HEK293 (cell line): ENCODE results near the gene TBC1D22A.
A peak's percentile ranks its signal among the peaks of the same experiment; 100 is the strongest.

Experiments
- GFI1B ChIP-seq: fragments of 450-650 bp; formaldehyde crosslinking; IDR thresholded peaks from 2 replicates; pipeline ENCODE4 v1.5.1; 2016; ENCODE audit warnings: missing biosample characterization, missing genetic modification characterization
- HOXD13 ChIP-seq: sonication (generic); formaldehyde crosslinking; IDR thresholded peaks from 2 replicates; pipeline ENCODE4 v1.8.0; 2022; ENCODE audit warnings: missing genetic modification reagents, borderline replicate concordance
- OVOL3 ChIP-seq: fragments of 450-650 bp; formaldehyde crosslinking; IDR thresholded peaks from 2 replicates; pipeline ENCODE4 v1.5.1; 2016; ENCODE audit warnings: missing biosample characterization, missing genetic modification characterization
- REPIN1 ChIP-seq: fragments of 450-650 bp; formaldehyde crosslinking; IDR thresholded peaks from 2 replicates; pipeline ENCODE4 v1.5.1; 2017; ENCODE audit warnings: missing biosample characterization, missing genetic modification characterization, low read depth
- SCRT2 ChIP-seq: fragments of 450-650 bp; formaldehyde crosslinking; IDR thresholded peaks from 2 replicates; pipeline ENCODE4 v1.5.1; 2016; ENCODE audit warnings: missing biosample characterization, missing genetic modification characterization
- TRIM28 ChIP-seq: IDR thresholded peaks from 2 replicates; pipeline ENCODE4 v1.6.1; 2011; ENCODE audit warnings: low read length, control low read depth, borderline replicate concordance
- ZBTB17 ChIP-seq: fragments of 450-650 bp; formaldehyde crosslinking; IDR thresholded peaks from 2 replicates; pipeline ENCODE4 v1.5.1; 2016; ENCODE audit warnings: missing biosample characterization, missing genetic modification characterization
- ZBTB20 ChIP-seq: fragments of 450-650 bp; formaldehyde crosslinking; IDR thresholded peaks from 2 replicates; pipeline ENCODE4 v1.5.1; 2016; ENCODE audit warnings: missing biosample characterization, missing genetic modification characterization
- ZBTB48 ChIP-seq: fragments of 450-650 bp; formaldehyde crosslinking; IDR thresholded peaks from 2 replicates; pipeline ENCODE4 v1.5.1; 2016; ENCODE audit warnings: missing biosample characterization, missing genetic modification characterization
- ZBTB8A ChIP-seq: fragments of 450-650 bp; formaldehyde crosslinking; IDR thresholded peaks from 2 replicates; pipeline ENCODE4 v1.5.1; 2016; ENCODE audit warnings: missing biosample characterization, missing genetic modification characterization
- ZNF133 ChIP-seq: fragments of 450-650 bp; formaldehyde crosslinking; IDR thresholded peaks from 2 replicates; pipeline ENCODE4 v1.5.1; 2016; ENCODE audit warnings: missing biosample characterization, missing genetic modification characterization
- ZNF175 ChIP-seq: fragments of 450-650 bp; formaldehyde crosslinking; IDR thresholded peaks from 2 replicates; pipeline ENCODE4 v1.5.1; 2016; ENCODE audit warnings: missing biosample characterization, missing genetic modification characterization
- ZNF24 ChIP-seq: fragments of 450-650 bp; formaldehyde crosslinking; IDR thresholded peaks from 2 replicates; pipeline ENCODE4 v1.5.1; 2016; ENCODE audit warnings: missing biosample characterization, missing genetic modification characterization
- ZNF248 ChIP-seq: fragments of 450-650 bp; formaldehyde crosslinking; IDR thresholded peaks from 2 replicates; pipeline ENCODE4 v1.5.1; 2017; ENCODE audit warnings: missing biosample characterization, missing genetic modification characterization
- ZNF266 ChIP-seq: fragments of 450-650 bp; formaldehyde crosslinking; IDR thresholded peaks from 2 replicates; pipeline ENCODE4 v1.5.1; 2016; ENCODE audit warnings: missing biosample characterization, missing genetic modification characterization, low read depth
- ZNF292 ChIP-seq: fragments of 450-650 bp; formaldehyde crosslinking; IDR thresholded peaks from 2 replicates; pipeline ENCODE4 v1.5.1; 2016; ENCODE audit warnings: low read depth, missing biosample characterization, missing genetic modification characterization, borderline replicate concordance
- ZNF324 ChIP-seq: fragments of 450-650 bp; formaldehyde crosslinking; IDR thresholded peaks from 2 replicates; pipeline ENCODE4 v1.5.1; 2016; ENCODE audit warnings: missing biosample characterization, missing genetic modification characterization
- ZNF350 ChIP-seq: fragments of 450-650 bp; formaldehyde crosslinking; IDR thresholded peaks from 2 replicates; pipeline ENCODE4 v1.5.0; 2017; ENCODE audit warnings: missing biosample characterization, mild to moderate bottlenecking, missing genetic modification characterization
- ZNF501 ChIP-seq: fragments of 450-650 bp; formaldehyde crosslinking; IDR thresholded peaks from 2 replicates; pipeline ENCODE4 v1.5.1; 2016; ENCODE audit warnings: missing biosample characterization, missing genetic modification characterization
- ZNF521 ChIP-seq: fragments of 450-650 bp; formaldehyde crosslinking; IDR thresholded peaks from 2 replicates; pipeline ENCODE4 v1.5.1; 2017; ENCODE audit warnings: missing biosample characterization, mild to moderate bottlenecking, missing genetic modification characterization
- ZNF530 ChIP-seq: fragments of 450-650 bp; formaldehyde crosslinking; IDR thresholded peaks from 2 replicates; pipeline ENCODE4 v1.5.1; 2016; ENCODE audit warnings: low read depth, missing biosample characterization, missing genetic modification characterization
- ZNF558 ChIP-seq: fragments of 450-650 bp; formaldehyde crosslinking; IDR thresholded peaks from 2 replicates; pipeline ENCODE4 v1.5.1; 2016; ENCODE audit warnings: missing biosample characterization, missing genetic modification characterization
- ZNF621 ChIP-seq: fragments of 450-650 bp; formaldehyde crosslinking; IDR thresholded peaks from 2 replicates; pipeline ENCODE4 v1.5.1; 2017; ENCODE audit warnings: missing biosample characterization, missing genetic modification characterization
- ZNF629 ChIP-seq: fragments of 450-650 bp; formaldehyde crosslinking; IDR thresholded peaks from 2 replicates; pipeline ENCODE4 v1.5.1; 2017; ENCODE audit warnings: missing biosample characterization, missing genetic modification characterization
- ZNF654 ChIP-seq: fragments of 450-650 bp; formaldehyde crosslinking; IDR thresholded peaks from 2 replicates; pipeline ENCODE4 v1.5.1; 2016; ENCODE audit warnings: low read depth, missing biosample characterization, missing genetic modification characterization
- ZNF677 ChIP-seq: fragments of 450-650 bp; IDR thresholded peaks from 2 replicates; pipeline ENCODE4 v1.5.0; 2018; ENCODE audit warnings: missing biosample characterization, mild to moderate bottlenecking, missing genetic modification characterization, moderate library complexity
- ZNF768 ChIP-seq: fragments of 450-650 bp; formaldehyde crosslinking; IDR thresholded peaks from 2 replicates; pipeline ENCODE4 v1.5.1; 2018; ENCODE audit warnings: missing biosample characterization, mild to moderate bottlenecking, missing genetic modification characterization
- ZNF830 ChIP-seq: fragments of 450-650 bp; IDR thresholded peaks from 2 replicates; pipeline ENCODE4 v1.5.0; 2018; ENCODE audit warnings: missing biosample characterization, missing genetic modification characterization, low read depth, mild to moderate bottlenecking, moderate library complexity
- TF ChIP-seq, protein P1 (sequence below): fragments of 450-650 bp; formaldehyde crosslinking; IDR thresholded peaks from 2 replicates; pipeline ENCODE4 v1.5.1; 2016; ENCODE audit warnings: missing biosample characterization, missing genetic modification characterization
- TF ChIP-seq, protein P2 (sequence below): fragments of 450-650 bp; formaldehyde crosslinking; IDR thresholded peaks from 2 replicates; pipeline ENCODE4 v1.5.1; 2016; ENCODE audit warnings: missing biosample characterization, missing genetic modification characterization, low read depth
- TF ChIP-seq, protein P3 (sequence below): fragments of 450-650 bp; formaldehyde crosslinking; IDR thresholded peaks from 2 replicates; pipeline ENCODE4 v1.5.1; 2016; ENCODE audit warnings: missing biosample characterization, missing genetic modification characterization
- TF ChIP-seq, protein P4 (sequence below): fragments of 450-650 bp; formaldehyde crosslinking; IDR thresholded peaks from 2 replicates; pipeline ENCODE4 v1.5.1; 2016; ENCODE audit warnings: missing biosample characterization, missing genetic modification characterization
- TF ChIP-seq, protein P5 (sequence below): fragments of 450-650 bp; formaldehyde crosslinking; IDR thresholded peaks from 2 replicates; pipeline ENCODE4 v1.5.1; 2016; ENCODE audit warnings: missing biosample characterization, missing genetic modification characterization

Gene TBC1D22A

DNA sequence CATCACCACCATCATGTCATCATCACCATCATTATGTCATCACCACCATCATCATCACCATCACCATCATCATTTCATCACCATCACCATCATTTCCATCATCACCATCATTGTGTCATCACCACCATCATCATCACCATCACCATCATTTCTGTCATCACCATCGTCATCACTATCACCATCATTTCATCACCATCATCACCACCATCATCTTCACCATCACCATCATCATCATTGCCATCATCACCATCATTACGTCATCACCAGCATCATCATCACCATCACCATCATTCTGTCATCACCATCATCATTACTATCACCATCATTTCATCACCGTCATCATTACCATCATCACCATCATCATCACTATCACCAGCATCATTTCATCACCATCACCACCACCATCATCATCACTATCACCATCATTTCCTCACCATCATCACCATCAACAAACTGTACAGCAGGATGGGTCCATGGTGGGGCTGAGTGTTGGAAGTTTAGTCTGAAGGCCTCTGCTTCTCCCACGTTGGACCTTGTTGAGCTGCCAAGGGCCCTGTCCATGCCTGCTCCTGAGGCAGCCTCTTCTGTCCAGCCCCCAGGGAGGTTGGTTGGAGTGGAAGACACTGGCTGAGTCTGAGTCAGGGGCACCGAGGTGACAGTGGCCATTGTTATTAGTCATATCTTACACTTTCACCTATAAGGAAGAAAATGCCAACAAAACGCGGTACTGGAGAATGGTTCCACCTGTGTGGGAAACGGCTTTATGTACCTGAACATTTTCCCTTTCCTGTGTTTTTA, 247.1 kb downstream of the TBC1D22A start (continued):
- TF ChIP-seq SCRT2 = no peak
- TF ChIP-seq, protein P1, sequence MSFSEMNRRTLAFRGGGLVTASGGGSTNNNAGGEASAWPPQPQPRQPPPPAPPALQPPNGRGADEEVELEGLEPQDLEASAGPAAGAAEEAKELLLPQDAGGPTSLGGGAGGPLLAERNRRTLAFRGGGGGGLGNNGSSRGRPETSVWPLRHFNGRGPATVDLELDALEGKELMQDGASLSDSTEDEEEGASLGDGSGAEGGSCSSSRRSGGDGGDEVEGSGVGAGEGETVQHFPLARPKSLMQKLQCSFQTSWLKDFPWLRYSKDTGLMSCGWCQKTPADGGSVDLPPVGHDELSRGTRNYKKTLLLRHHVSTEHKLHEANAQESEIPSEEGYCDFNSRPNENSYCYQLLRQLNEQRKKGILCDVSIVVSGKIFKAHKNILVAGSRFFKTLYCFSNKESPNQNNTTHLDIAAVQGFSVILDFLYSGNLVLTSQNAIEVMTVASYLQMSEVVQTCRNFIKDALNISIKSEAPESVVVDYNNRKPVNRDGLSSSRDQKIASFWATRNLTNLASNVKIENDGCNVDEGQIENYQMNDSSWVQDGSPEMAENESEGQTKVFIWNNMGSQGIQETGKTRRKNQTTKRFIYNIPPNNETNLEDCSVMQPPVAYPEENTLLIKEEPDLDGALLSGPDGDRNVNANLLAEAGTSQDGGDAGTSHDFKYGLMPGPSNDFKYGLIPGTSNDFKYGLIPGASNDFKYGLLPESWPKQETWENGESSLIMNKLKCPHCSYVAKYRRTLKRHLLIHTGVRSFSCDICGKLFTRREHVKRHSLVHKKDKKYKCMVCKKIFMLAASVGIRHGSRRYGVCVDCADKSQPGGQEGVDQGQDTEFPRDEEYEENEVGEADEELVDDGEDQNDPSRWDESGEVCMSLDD (tag by site-specific recombination) = peak; percentile 38; the same call in 1 of the 2 replicates
- no peak for TF ChIP-seq ZNF24 (tag by site-specific recombination)
- TF ChIP-seq ZNF558 (tag by site-specific recombination) = no peak
- TF ChIP-seq, protein P2, sequence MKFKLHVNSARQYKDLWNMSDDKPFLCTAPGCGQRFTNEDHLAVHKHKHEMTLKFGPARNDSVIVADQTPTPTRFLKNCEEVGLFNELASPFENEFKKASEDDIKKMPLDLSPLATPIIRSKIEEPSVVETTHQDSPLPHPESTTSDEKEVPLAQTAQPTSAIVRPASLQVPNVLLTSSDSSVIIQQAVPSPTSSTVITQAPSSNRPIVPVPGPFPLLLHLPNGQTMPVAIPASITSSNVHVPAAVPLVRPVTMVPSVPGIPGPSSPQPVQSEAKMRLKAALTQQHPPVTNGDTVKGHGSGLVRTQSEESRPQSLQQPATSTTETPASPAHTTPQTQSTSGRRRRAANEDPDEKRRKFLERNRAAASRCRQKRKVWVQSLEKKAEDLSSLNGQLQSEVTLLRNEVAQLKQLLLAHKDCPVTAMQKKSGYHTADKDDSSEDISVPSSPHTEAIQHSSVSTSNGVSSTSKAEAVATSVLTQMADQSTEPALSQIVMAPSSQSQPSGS (tag by site-specific recombination) = peak; percentile 97
- TF ChIP-seq, protein P3, sequence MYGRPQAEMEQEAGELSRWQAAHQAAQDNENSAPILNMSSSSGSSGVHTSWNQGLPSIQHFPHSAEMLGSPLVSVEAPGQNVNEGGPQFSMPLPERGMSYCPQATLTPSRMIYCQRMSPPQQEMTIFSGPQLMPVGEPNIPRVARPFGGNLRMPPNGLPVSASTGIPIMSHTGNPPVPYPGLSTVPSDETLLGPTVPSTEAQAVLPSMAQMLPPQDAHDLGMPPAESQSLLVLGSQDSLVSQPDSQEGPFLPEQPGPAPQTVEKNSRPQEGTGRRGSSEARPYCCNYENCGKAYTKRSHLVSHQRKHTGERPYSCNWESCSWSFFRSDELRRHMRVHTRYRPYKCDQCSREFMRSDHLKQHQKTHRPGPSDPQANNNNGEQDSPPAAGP (tag by site-specific recombination) = no peak
- TF ChIP-seq ZNF768 (tag by site-specific recombination) = no peak
- TF ChIP-seq, protein P4, sequence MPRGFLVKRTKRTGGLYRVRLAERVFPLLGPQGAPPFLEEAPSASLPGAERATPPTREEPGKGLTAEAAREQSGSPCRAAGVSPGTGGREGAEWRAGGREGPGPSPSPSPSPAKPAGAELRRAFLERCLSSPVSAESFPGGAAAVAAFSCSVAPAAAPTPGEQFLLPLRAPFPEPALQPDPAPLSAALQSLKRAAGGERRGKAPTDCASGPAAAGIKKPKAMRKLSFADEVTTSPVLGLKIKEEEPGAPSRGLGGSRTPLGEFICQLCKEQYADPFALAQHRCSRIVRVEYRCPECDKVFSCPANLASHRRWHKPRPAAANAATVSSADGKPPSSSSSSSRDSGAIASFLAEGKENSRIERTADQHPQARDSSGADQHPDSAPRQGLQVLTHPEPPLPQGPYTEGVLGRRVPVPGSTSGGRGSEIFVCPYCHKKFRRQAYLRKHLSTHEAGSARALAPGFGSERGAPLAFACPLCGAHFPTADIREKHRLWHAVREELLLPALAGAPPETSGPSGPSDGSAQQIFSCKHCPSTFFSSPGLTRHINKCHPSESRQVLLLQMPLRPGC (tag by site-specific recombination) = peak; percentile 96
- no peak for TF ChIP-seq ZNF266 (tag by site-specific recombination)
- no peak for TF ChIP-seq ZNF830 (tag by site-specific recombination)
- no peak for TF ChIP-seq REPIN1 (tag by site-specific recombination)
- no peak for TF ChIP-seq TRIM28
- TF ChIP-seq ZNF350 = no peak
- TF ChIP-seq ZBTB48 (tag by site-specific recombination) = peak; percentile 32; the same call in 1 of the 2 replicates
- TF ChIP-seq ZNF621 (tag by site-specific recombination) = peak; percentile 96
- peak; percentile 95 for TF ChIP-seq ZNF629 (tag by site-specific recombination)
- no peak for TF ChIP-seq ZNF324 (tag by site-specific recombination)
- TF ChIP-seq ZNF530 (tag by site-specific recombination) = no peak
- TF ChIP-seq GFI1B = no peak
- no peak for TF ChIP-seq OVOL3 (tag by site-specific recombination)
- TF ChIP-seq ZNF521 (tag by site-specific recombination) = peak; percentile 100
- TF ChIP-seq, protein P5, sequence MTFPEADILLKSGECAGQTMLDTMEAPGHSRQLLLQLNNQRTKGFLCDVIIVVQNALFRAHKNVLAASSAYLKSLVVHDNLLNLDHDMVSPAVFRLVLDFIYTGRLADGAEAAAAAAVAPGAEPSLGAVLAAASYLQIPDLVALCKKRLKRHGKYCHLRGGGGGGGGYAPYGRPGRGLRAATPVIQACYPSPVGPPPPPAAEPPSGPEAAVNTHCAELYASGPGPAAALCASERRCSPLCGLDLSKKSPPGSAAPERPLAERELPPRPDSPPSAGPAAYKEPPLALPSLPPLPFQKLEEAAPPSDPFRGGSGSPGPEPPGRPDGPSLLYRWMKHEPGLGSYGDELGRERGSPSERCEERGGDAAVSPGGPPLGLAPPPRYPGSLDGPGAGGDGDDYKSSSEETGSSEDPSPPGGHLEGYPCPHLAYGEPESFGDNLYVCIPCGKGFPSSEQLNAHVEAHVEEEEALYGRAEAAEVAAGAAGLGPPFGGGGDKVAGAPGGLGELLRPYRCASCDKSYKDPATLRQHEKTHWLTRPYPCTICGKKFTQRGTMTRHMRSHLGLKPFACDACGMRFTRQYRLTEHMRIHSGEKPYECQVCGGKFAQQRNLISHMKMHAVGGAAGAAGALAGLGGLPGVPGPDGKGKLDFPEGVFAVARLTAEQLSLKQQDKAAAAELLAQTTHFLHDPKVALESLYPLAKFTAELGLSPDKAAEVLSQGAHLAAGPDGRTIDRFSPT (tag by site-specific recombination) = no peak
- TF ChIP-seq ZBTB20 (tag by site-specific recombination) = no peak
- TF ChIP-seq ZNF175 (tag by site-specific recombination) = no peak
- no peak; the same call in 1 of the 2 replicates for TF ChIP-seq ZNF133 (tag by site-specific recombination)
- peak; percentile 90 for TF ChIP-seq ZNF248 (tag by site-specific recombination)
- TF ChIP-seq ZBTB8A (tag by site-specific recombination) = no peak
- TF ChIP-seq ZBTB17 (tag by site-specific recombination) = no peak
- TF ChIP-seq HOXD13 (CRISPR knock-in tag) = no peak
- no peak for TF ChIP-seq ZNF501 (tag by site-specific recombination)
- TF ChIP-seq ZNF677 (tag by site-specific recombination) = no peak
- no peak for TF ChIP-seq ZNF292 (tag by site-specific recombination)
- TF ChIP-seq ZNF654 = no peak
